Activated T-cell treated with anti-CD3 and anti-CD28 coated beads, Interleukin-2, amount 50 U/mL, for 4 hours (primary cell): Measurements from ENCODE around the gene TK1. TPM values are rescaled to one million over a fixed set of nuclear protein-coding genes. Genes with fewer than 3 reads are reported as not detected.
"Not testable (repeated sequence)": the region's sequence is repeated elsewhere in the genome, so short reads cannot be mapped to it uniquely, and the experiment has no call there.

ENCODE experiments used
- ATAC-seq, 2 donors: fragments of 200-7000 bp; cut with Tn5 transposase; one replicate each; pipeline ENCODE4 v1.10.0; 2021
- DNase-seq: peaks from one replicate; pipeline ENCODE4 v3.0.0-alpha.2; 2020
- H3K27me3 Mint-ChIP-seq: one replicate; pipeline ENCODE4 v1.8.0; 2021; ENCODE audit warnings: low read depth, mixed read lengths
- H3K36me3 Mint-ChIP-seq: one replicate; pipeline ENCODE4 v1.8.0; 2022; ENCODE audit warnings: mixed read lengths; ENCODE audit not compliant: insufficient read depth
- H3K4me1 Mint-ChIP-seq: one replicate; pipeline ENCODE4 v1.8.0; 2021; ENCODE audit warnings: low read depth, mixed read lengths
- H3K4me3 Mint-ChIP-seq: one replicate; pipeline ENCODE4 v1.8.0; 2021; ENCODE audit warnings: mild to moderate bottlenecking, moderate library complexity, mixed read lengths
- H3K9me3 Mint-ChIP-seq: one replicate; pipeline ENCODE4 v1.8.0; 2021; ENCODE audit warnings: mixed read lengths
- total RNA-seq, 3 donors: library from RNA; stranded (reverse); gene quantifications; one replicate each; pipeline ENCODE4 v1.2.1, GENCODE V29; 2021

TK1 gene
- total RNA-seq, 3 donors from 2014 or later = 23.0 to 30.3 (median 26.8) TPM

DNA sequence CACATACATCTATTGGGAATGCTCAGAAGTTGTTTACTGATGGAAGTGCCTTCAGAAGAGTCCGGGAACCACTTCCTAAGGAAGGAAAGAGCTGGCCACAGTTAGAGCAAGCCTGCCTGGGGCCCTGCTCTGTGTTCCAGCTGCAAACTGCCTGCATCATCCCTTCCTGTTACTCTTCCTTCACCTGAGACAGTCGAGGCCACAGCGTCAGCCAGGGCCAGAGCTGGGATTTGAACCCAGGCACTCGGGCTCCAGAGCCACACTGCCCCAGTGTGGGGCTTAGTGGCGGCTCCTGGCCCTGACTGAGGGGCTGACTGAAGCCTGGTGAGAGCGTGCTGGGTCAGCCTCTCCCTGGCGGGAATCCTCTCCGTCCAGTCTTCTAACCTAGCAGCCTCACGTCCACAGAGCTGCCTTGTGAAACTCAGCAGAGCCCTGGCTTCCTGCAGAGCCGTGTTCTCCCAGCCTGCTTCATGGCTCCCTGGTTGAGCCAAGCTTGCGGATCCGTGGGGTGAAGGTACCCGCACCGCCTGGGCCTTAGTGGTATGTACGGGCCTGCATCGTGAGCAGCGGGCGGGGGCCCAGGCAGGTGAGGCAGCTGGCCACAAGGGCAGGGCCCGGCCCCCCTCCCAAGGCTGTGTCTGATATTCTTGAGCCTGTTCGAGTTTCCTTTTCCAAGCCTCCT is 45.3 kb downstream of the TK1 start:
- no peaks in the 10 kb centered on the region for H3K27me3 Mint-ChIP-seq
- peaks cover 56% of the 10 kb centered on the region for H3K4me1 Mint-ChIP-seq
- DNase-seq = no peak
- H3K9me3 Mint-ChIP-seq = no peaks in the 10 kb centered on the region
- H3K4me3 Mint-ChIP-seq = no peak overlapping the region
- peaks cover 5% of the 10 kb centered on the region for H3K36me3 Mint-ChIP-seq
- ATAC-seq = no peak

DNA sequence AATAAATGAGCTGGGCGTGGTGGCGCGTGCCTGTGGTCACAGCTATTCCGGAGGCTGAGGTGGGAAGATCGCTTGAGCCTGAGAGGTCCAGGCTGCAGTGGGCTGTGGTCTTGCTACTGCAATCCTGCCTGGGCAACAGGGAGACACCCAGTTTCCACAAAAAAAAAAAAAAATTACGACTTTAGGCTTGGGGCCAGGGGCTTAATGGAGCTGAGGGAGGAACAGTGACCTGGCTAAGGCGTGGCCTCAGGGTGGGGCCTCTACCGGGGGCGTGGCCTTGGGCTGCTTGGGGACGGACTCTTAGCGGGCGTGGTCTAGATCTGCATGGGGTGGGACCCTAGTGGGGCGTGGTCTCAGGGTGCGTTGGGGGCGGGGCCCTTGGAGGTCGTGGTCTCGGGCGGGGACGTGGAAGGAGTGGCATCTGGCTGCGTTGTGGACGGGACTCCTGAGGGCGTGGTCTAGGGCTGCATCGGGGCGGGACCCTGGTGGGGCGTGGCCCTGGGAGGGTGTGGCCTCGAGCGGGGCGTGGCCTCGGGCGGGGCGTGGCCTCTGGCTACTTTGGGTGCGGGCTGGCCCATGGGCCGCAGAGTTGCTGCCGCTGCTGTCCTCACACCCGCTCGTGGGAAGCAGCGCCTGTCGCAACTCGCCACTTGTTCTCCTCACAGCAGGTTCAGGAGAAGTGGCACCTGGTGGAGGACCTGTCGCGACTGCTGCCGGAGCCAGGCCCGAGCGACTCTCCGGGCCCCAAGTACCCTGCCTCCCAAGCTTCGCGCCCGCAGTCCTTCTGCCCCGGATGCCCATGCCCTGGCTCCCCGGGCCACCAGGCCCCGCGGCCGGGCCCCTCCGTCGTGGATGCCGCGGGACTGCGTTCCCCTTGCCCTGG is 46.4 kb downstream of the TK1 start:
- ATAC-seq (peak; percentile 91 to 92), DNase-seq (peak; percentile 90)
- H3K36me3 Mint-ChIP-seq = peaks cover 10% of the 10 kb centered on the region
- no peaks in the 10 kb centered on the region for H3K9me3 Mint-ChIP-seq
- peaks cover 66% of the 10 kb centered on the region for H3K4me1 Mint-ChIP-seq
- H3K4me3 Mint-ChIP-seq = no peak overlapping the region
- no peaks in the 10 kb centered on the region for H3K27me3 Mint-ChIP-seq

GRCh38 chr17:78139861-78140168 is 47.0 kb downstream of the TK1 start:
- DNase-seq, H3K27me3 Mint-ChIP-seq, H3K4me3 Mint-ChIP-seq, H3K9me3 Mint-ChIP-seq, ATAC-seq: not testable (repeated sequence)
- H3K4me1 Mint-ChIP-seq = peaks cover 70% of the 10 kb centered on the region
- peaks cover 12% of the 10 kb centered on the region for H3K36me3 Mint-ChIP-seq

GRCh38 chr17:78138204-78139060 is 48.4 kb downstream of the TK1 start:
- Mint-ChIP-seq H3K4me3 (no peak overlapping the region), H3K4me1 (peaks cover 73% of the 10 kb centered on the region), H3K9me3 (no peaks in the 10 kb centered on the region), H3K36me3 (peaks cover 21% of the 10 kb centered on the region), H3K27me3 (no peaks in the 10 kb centered on the region)
- ATAC-seq = no peak
- no peak for DNase-seq

DNA sequence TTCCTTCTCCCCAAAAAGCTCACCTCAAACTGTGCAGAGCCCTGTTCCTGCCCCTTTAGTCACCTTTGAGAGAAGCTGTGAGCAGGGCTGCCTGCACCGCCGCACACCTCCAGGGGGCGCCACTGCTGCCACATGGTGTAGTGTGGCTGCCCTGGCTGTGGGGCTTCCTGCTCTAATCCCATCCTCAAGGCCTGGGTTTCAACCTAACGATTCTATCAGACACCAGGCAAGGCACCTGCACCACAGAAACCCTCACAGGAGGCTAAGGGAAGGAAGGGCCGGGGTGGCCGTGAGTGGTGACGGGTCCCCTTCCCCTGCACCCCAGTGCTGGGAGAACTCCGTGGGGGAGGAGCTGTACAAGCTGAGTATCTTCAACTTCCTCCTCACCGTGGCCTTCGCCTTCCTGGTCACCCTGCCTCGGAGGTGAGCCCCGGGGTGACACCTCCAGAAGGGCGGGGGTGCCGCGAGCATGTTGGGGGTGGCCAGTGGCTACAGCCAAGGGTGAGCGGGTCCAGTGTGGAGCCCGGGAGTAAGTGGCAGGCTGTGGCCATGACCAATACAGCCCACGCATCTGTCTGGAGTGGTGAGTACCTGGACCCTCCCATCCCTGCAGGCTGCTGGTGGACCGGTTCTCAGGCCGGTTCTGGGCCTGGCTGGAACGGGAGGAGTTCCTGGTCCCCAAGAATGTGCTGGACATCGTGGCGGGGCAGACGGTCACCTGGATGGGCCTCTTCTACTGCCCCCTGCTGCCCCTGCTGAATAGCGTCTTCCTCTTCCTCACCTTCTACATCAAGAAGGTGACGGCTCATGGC is 49.3 kb downstream of the TK1 start:
- H3K4me1 Mint-ChIP-seq = peaks cover 77% of the 10 kb centered on the region
- H3K27me3 Mint-ChIP-seq = no peaks in the 10 kb centered on the region
- H3K4me3 Mint-ChIP-seq = no peak overlapping the region
- no peaks in the 10 kb centered on the region for H3K9me3 Mint-ChIP-seq
- H3K36me3 Mint-ChIP-seq = peaks cover 21% of the 10 kb centered on the region
- no peak for DNase-seq
- ATAC-seq = no peak

DNA sequence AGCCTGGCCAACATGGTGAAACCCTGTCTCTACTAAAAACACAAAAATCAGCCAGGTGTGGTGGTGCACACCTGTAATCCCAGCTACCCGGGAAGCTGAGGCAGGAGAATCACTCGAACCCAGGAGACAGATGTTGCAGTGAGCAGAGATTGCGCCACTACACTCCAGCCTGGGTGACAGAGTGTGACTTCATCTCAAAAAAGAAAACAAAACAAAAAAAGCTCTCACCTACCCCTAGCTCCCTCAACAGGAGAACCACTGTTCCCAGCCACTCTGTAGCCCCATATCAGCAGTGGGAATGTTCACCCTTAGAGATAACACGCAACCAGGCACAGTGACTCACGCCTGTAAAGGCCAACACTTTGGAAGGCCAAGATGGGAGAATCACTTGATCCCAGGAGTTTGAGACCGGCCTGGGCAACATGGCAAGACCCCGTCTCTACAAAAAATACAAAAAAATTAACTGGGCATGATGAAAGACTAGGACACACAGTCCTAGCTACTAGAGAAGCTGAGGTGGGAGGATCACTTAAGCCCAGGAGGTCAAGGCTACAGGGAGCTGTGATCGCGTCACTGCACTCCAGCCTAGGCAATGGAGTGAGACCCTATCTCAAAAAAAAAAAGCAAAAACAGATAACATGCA is 50.9 kb downstream of the TK1 start:
- no peaks in the 10 kb centered on the region for H3K27me3 Mint-ChIP-seq
- H3K36me3 Mint-ChIP-seq = peaks cover 21% of the 10 kb centered on the region
- ATAC-seq = no peak
- H3K4me3 Mint-ChIP-seq = no peak overlapping the region
- peaks cover 76% of the 10 kb centered on the region for H3K4me1 Mint-ChIP-seq
- H3K9me3 Mint-ChIP-seq = no peaks in the 10 kb centered on the region
- DNase-seq = no peak

DNA sequence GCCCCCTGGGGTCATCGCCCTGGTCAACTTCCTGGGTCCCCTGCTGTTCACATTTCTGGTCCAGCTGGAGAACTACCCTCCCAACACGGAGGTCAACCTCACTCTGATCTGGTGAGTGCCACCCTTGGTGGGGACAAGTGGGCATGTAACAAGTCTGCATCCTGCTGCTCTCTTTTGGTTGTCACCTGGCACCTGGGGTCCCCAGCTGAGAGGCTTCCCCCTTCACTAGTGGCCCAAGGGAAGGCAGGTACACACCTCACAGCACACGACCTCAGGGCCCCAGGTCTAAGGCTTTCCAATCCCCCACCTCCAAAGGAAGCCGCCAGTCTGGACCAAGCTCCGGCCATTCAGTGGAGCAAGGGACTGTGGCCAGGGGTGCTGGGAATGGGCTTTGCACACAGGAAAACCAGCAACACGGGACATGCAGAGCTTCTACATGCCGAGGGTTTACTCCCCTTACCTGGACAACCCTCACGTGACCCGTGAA is 51.9 kb downstream of the TK1 start:
- Mint-ChIP-seq H3K4me1 (peaks cover 81% of the 10 kb centered on the region), H3K36me3 (peaks cover 21% of the 10 kb centered on the region), H3K27me3 (no peaks in the 10 kb centered on the region), H3K9me3 (no peaks in the 10 kb centered on the region), H3K4me3 (no peak overlapping the region)
- ATAC-seq (no peak), DNase-seq (no peak)

GRCh38 chr17:78133971-78134898 is 52.6 kb downstream of the TK1 start:
- peak; percentile 72 for DNase-seq
- H3K4me1 Mint-ChIP-seq = peaks cover 84% of the 10 kb centered on the region
- ATAC-seq = peak; percentile 25 to 30
- no peaks in the 10 kb centered on the region for H3K9me3 Mint-ChIP-seq
- H3K27me3 Mint-ChIP-seq = no peaks in the 10 kb centered on the region
- peaks cover 21% of the 10 kb centered on the region for H3K36me3 Mint-ChIP-seq
- peak overlapping the region; percentile 51 for H3K4me3 Mint-ChIP-seq

DNA sequence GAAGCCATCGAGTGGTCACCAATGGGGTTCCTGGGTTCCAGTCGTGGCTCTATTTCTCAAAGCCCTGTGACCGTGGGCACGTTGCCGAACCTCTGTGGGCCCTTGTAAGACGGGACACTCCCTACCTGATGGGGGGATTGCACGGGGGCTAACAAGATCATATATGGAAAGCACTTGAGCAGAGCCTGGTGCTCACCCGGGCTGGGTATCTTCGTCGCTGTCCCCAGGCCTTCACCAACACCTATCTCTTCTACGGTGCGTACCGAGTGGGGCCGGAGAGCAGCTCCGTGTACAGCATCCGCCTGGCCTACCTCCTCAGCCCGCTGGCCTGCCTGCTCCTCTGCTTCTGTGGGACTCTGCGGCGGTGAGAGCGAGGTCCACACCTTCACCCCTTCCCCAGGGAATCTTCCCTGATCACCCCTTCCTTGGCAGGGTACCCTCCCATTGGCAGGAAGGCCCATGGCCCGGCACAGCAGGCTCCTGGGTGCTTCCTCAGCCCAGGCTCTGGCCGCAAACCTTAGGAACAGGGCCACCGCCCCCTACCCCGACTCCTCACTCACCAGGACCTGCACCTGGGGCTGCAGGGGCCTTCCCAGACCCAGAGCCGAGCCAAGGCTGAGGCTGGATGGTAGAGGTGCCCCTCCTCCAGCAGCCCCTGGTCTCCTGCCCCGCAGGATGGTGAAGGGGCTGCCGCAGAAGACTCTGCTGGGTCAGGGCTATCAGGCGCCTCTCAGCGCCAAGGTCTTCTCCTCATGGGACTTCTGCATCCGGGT is 53.5 kb downstream of the TK1 start:
- DNase-seq = no peak
- no peaks in the 10 kb centered on the region for H3K27me3 Mint-ChIP-seq
- H3K36me3 Mint-ChIP-seq = peaks cover 21% of the 10 kb centered on the region
- H3K9me3 Mint-ChIP-seq = no peaks in the 10 kb centered on the region
- H3K4me3 Mint-ChIP-seq = peak overlapping the region; percentile 51
- peaks cover 80% of the 10 kb centered on the region for H3K4me1 Mint-ChIP-seq
- no peak for ATAC-seq

GRCh38 chr17:78132767-78133178 is 54.1 kb downstream of the TK1 start:
- ATAC-seq (no peak), DNase-seq (no peak)
- Mint-ChIP-seq H3K4me1 (peaks cover 75% of the 10 kb centered on the region), H3K9me3 (no peaks in the 10 kb centered on the region), H3K27me3 (no peaks in the 10 kb centered on the region), H3K36me3 (peaks cover 21% of the 10 kb centered on the region), H3K4me3 (peak overlapping the region; percentile 51)

DNA sequence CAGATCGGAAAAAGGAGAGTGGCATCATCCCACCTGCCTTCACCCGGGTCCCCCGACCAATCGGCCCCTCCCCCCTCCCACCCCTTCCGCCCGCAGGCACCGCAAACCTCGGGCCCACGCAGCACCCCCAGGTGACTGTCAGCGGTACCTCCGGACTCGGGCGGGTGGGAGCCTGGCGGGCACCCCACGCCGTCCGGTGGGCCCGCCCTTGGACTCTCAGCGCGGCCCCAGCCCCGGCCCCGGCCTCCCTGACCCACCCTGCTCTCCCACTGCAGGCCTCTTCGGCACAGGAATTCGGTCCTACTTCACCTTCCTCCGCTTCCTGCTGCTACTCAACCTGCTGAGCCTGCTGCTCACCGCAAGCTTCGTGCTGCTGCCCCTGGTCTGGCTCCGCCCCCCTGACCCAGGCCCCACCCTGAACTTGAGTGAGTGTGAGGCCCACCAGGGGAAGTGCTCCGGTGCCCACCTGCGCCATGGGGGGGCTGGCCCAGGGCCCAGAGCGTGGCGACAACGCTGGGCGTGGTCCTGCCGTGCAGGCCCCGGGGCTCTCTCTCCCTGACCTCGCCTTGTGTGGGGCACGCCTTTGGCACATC is 54.7 kb downstream of the TK1 start:
- H3K36me3 Mint-ChIP-seq = peaks cover 17% of the 10 kb centered on the region
- DNase-seq (peak; percentile 56), ATAC-seq (peak; percentile 5 to 7)
- peak overlapping the region; percentile 51 for H3K4me3 Mint-ChIP-seq
- no peaks in the 10 kb centered on the region for H3K9me3 Mint-ChIP-seq
- peaks cover 75% of the 10 kb centered on the region for H3K4me1 Mint-ChIP-seq
- H3K27me3 Mint-ChIP-seq = no peaks in the 10 kb centered on the region
